Epithelial cell of proximal tubule (primary cell): ENCODE results near the gene BTBD10. TPM values are rescaled to one million over a fixed set of nuclear protein-coding genes. Genes with fewer than 3 reads are reported as not detected.

Experiments
- DNase-seq: peaks from one replicate; pipeline ENCODE4 v3.0.0-alpha.2; 2011; ENCODE audit warnings: low read depth
- H3K4me3 ChIP-seq: 2 replicates; pipeline ENCODE4 v1.5.1; 2011; ENCODE audit warnings: low read depth, mild to moderate bottlenecking, low read length
- CTCF ChIP-seq: conservative IDR thresholded peaks from 2 replicates; pipeline ENCODE4 v1.5.1; 2012; ENCODE audit warnings: low read depth, mild to moderate bottlenecking, low read length
- total RNA-seq: library from RNA; depleted of rRNA; stranded (reverse); fragments of >200 nt; gene quantifications from 2 replicates; pipeline ENCODE4 v1.2.3, GENCODE V29; 2015

The BTBD10 gene
- total RNA-seq, 1 donor from 2014 or later, result 55.5 TPM

DNA sequence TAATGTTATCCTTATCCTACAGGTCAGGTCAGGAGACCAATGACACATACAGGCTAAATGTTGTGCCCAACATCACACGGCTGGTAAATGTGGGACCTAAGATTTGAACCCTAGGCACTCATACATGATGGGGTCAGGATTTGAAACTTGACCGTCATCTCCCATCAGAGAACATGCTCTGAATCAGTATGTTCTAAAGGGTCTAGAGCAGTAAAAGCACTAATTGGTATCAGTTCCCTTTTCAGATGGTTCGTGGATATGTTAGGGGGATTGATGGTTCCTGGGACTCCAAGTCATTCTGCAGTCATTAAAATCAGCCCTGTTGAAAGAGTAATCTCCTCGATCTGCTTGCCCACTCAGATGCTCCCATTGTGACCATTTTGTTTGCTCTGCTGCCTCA, 120.0 kb downstream of the BTBD10 start:
- H3K4me3 ChIP-seq, result no peak overlapping the region
- no peak for DNase-seq
- TF ChIP-seq CTCF, result no peak

- DNase-seq, result no peak
- TF ChIP-seq CTCF, result no peak
- H3K4me3 ChIP-seq, result no peak overlapping the region
Measured at GRCh38 chr11:13341026-13341425, 122.0 kb downstream of the BTBD10 start.

GRCh38 chr11:13339195-13340153, 123.5 kb downstream of the BTBD10 start:
- H3K4me3 ChIP-seq, result no peak overlapping the region
- peak; percentile 68 for DNase-seq
- no peak for TF ChIP-seq CTCF

GRCh38 chr11:13338427-13339069, 124.5 kb downstream of the BTBD10 start:
- peak overlapping the region; percentile 38 for H3K4me3 ChIP-seq
- no peak for TF ChIP-seq CTCF
- DNase-seq, result no peak

DNA sequence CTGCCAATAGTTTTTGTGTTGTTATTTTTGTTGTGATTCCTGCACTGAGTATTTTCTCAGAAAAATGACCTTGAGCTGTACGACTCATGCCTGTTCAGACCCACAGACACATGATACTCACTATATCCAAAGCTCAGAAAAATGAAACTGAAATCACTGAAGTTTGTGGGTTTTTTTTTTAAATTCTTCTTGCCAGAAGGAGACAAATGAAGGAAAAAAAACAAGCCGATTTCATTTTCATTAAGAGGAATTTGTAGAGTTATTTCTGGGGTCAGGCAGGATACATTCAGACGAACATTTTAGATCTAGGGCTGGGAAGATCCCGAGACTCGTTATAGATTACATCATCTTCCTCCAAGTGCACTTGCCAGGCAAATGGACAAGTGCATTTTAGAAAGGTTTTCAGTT, 125.0 kb downstream of the BTBD10 start:
- TF ChIP-seq CTCF, result no peak
- peak; percentile 71 for DNase-seq
- H3K4me3 ChIP-seq, result peak overlapping the region; percentile 38

Other genes with a start within 250 kb of the BTBD10 start
- 8.5 and 10.3 TPM in 2 replicates for gene BMAL1, start 185.4 kb downstream of the BTBD10 start, total RNA-seq
- gene PTH, start 32.8 kb upstream of the BTBD10 start, total RNA-seq, result not detected in 2 replicates
- gene FAR1, start 205.4 kb upstream of the BTBD10 start, total RNA-seq, result 23.2 and 31.3 TPM in 2 replicates